CD14-positive monocyte (primary cell): Measurements from ENCODE around the gene MBIP. TPM values are rescaled to one million over a fixed set of nuclear protein-coding genes. Genes with fewer than 3 reads are reported as not detected.

ENCODE experiments used
- DNase-seq, 3 donors: peaks; one replicate each; pipeline ENCODE4 v3.0.0-alpha.2; 2011 to 2022
- H2AFZ ChIP-seq: 2 replicates; pipeline ENCODE4 v1.6.0; 2012; ENCODE audit warnings: mild to moderate bottlenecking, low read depth, low read length, inconsistent platforms; ENCODE audit not compliant: insufficient read depth, poor library complexity, severe bottlenecking
- H3K27ac ChIP-seq, 2 donors: 1 replicate in 1 of 2; 2 replicates in 1 of 2; pipeline ENCODE4 v1.5.1; 2012 to 2013; ENCODE audit warnings: low read length in 2 of 2, control low read depth in 1 of 2, inconsistent platforms in 1 of 2, low read depth in 1 of 2, mild to moderate bottlenecking in 1 of 2
- H3K27me3 ChIP-seq, 2 donors: one replicate each; pipeline versions ENCODE4 v1.6.0 to v1.6.1; 2011 to 2013; ENCODE audit warnings: low read length in 2 of 2; ENCODE audit not compliant: control insufficient read depth in 2 of 2, insufficient read depth in 2 of 2
- H3K36me3 ChIP-seq, 2 donors: replicated peaks in 1 of 2; 1 replicate in 1 of 2; 2 replicates in 1 of 2; pipeline versions ENCODE4 v1.5.1 to v1.6.1; 2012 to 2013; ENCODE audit warnings: low read length in 2 of 2, control low read depth in 1 of 2, inconsistent platforms in 1 of 2, mild to moderate bottlenecking in 1 of 2; ENCODE audit not compliant: insufficient read depth in 2 of 2, control insufficient read depth in 1 of 2
- H3K4me1 ChIP-seq, 2 donors: 1 replicate in 1 of 2; 2 replicates in 1 of 2; pipeline versions ENCODE4 v1.5.1 to v1.6.1; 2012 to 2013; ENCODE audit warnings: low read length in 2 of 2, control low read depth in 1 of 2, inconsistent platforms in 1 of 2, mild to moderate bottlenecking in 1 of 2, moderate library complexity in 1 of 2; ENCODE audit not compliant: insufficient read depth in 2 of 2, control insufficient read depth in 1 of 2
- H3K4me2 ChIP-seq: replicated peaks from 2 replicates; pipeline ENCODE3; 2012; ENCODE audit warnings: low read length, moderate library complexity, mild to moderate bottlenecking; ENCODE audit not compliant: poor library complexity, severe bottlenecking; ENCODE audit errors: extremely low read depth
- H3K4me3 ChIP-seq, 3 experiments: fragments of 200-600 bp in 1 of 3; sonication (generic) in 1 of 3; replicated peaks in 1 of 3; 1 replicate in 2 of 3; 2 replicates in 1 of 3; pipeline ENCODE4 v1.5.1; 2011 to 2013; ENCODE audit warnings: low read length in 3 of 3, mild to moderate bottlenecking in 3 of 3, control low read depth in 2 of 3, low read depth in 2 of 3, inconsistent platforms in 1 of 3, moderate library complexity in 1 of 3
- H3K79me2 ChIP-seq: 2 replicates; pipeline ENCODE4 v1.6.0; 2012; ENCODE audit warnings: mild to moderate bottlenecking, control low read depth, inconsistent platforms, low read length, moderate library complexity; ENCODE audit not compliant: insufficient read depth
- H3K9ac ChIP-seq: 2 replicates; pipeline ENCODE4 v1.6.0; 2017; ENCODE audit warnings: low read length, mild to moderate bottlenecking; ENCODE audit not compliant: insufficient read depth, poor library complexity, severe bottlenecking
- H3K9me3 ChIP-seq, 2 donors: replicated peaks in 1 of 2; 1 replicate in 1 of 2; 2 replicates in 1 of 2; pipeline versions ENCODE4 v1.5.1 to v1.6.1; 2012 to 2013; ENCODE audit warnings: low read length in 2 of 2, control low read depth in 1 of 2; ENCODE audit not compliant: control insufficient read depth in 1 of 2, insufficient read depth in 1 of 2
- H4K20me1 ChIP-seq: 2 replicates; pipeline ENCODE4 v1.6.0; 2012; ENCODE audit warnings: mild to moderate bottlenecking, low read length, control low read depth, moderate library complexity; ENCODE audit not compliant: insufficient read depth
- H3K27ac Mint-ChIP-seq, 7 donors: one replicate each; pipeline ENCODE4 v1.8.0; 2020; ENCODE audit warnings: mild to moderate bottlenecking in 7 of 7, mixed read lengths in 7 of 7, moderate library complexity in 6 of 7, inconsistent platforms in 2 of 7
- H3K27me3 Mint-ChIP-seq, 3 donors: one replicate each; pipeline ENCODE4 v1.8.0; 2021 to 2022; ENCODE audit warnings: low read depth in 3 of 3, mild to moderate bottlenecking in 3 of 3, mixed read lengths in 3 of 3, moderate library complexity in 3 of 3, inconsistent platforms in 1 of 3
- H3K36me3 Mint-ChIP-seq, 2 donors: one replicate each; pipeline ENCODE4 v1.8.0; 2020; ENCODE audit warnings: mixed read lengths in 2 of 2, inconsistent platforms in 1 of 2, mild to moderate bottlenecking in 1 of 2
- H3K4me1 Mint-ChIP-seq: one replicate; pipeline ENCODE4 v1.8.0; 2020; ENCODE audit warnings: mild to moderate bottlenecking, mixed read lengths
- H3K4me3 Mint-ChIP-seq, 2 donors: one replicate each; pipeline ENCODE4 v1.8.0; 2020; ENCODE audit warnings: mild to moderate bottlenecking in 2 of 2, mixed read lengths in 2 of 2, moderate library complexity in 1 of 2
- H3K9me3 Mint-ChIP-seq, 7 donors: one replicate each; pipeline ENCODE4 v1.8.0; 2020 to 2022; ENCODE audit warnings: mixed read lengths in 7 of 7, mild to moderate bottlenecking in 6 of 7, moderate library complexity in 6 of 7, inconsistent platforms in 2 of 7
- WGBS: methylation state at CpG from one replicate; pipeline ENCODE4 v1.1.5; 2013; ENCODE audit warnings: missing lambda C conversion rate; ENCODE audit not compliant: insufficient coverage; 5-methylcytosine and 5-hydroxymethylcytosine counted together
- intact Hi-C, 2 donors: fragments of 100-400 bp; cut with micrococcal nuclease; formaldehyde crosslinking; loops; one replicate each; pipeline versions ENCODE4 v1.15.0 to v1.15.1; 2023
- polyA plus RNA-seq, 3 donors: library from polyadenylated mRNA; depleted of rRNA in 1 of 3; unstranded in 2 of 3; stranded (reverse) in 1 of 3; fragments of 300-500 nt in 2 of 3; fragments of >200 nt in 1 of 3; fragmentation: Illumina TruSeq in 2 of 3; gene quantifications; 1 replicate in 2 of 3; 2 replicates in 1 of 3; pipeline ENCODE4 v1.2.3, GENCODE V29; 2012 to 2021
- TF ChIP-seq, protein P1 (sequence below): fragments of 200-600 bp; IDR thresholded peaks from one replicate; pipeline ENCODE4 v1.8.0; 2022; ENCODE audit warnings: antibody characterized with exemption, mild to moderate bottlenecking

Gene MBIP
- polyA plus RNA-seq, 3 donors, result 6.6 to 9.1 (median 8.0) TPM

DNA sequence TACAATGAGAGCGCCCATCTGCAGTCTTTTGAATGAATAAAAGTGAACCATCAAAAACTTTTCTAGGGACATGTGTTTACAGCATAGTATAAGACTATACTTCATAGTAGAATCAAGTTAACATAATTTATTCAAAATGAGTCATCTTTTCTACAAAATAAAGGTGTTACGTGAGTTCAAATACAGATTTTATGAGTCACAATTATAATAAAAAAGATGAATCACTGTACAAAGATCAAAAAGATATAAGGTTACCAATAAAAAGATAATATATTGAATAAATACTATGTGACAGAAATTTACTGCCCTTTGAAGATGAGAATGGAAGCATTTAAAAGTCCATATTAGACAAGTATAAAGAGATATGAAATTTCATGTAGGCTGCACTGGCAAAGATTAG is 2.8 kb downstream of the MBIP start:
- peaks cover 13% of the 10 kb centered on the region for H3K4me1 Mint-ChIP-seq
- Histone ChIP-seq H3K27ac (no peak overlapping the region), H3K9ac (no peak overlapping the region), H3K4me3 (no peak overlapping the region), H2AFZ (no peak overlapping the region), H3K9me3 (no peaks in the 10 kb centered on the region), H3K4me2 (no peak overlapping the region), H3K4me1 (peaks cover 11 to 17% of the 10 kb centered on the region in 2 donors), H3K36me3 (peaks cover 7 to 14% of the 10 kb centered on the region in 2 donors), H3K79me2 (peaks cover 33% of the 10 kb centered on the region), H3K27me3 (peaks cover 7 to 11% of the 10 kb centered on the region in 2 donors), H4K20me1 (no peaks in the 10 kb centered on the region)
- H3K36me3 Mint-ChIP-seq, result peaks cover 9% of the 10 kb centered on the region in 2 donors
- DNase-seq, result no peak
- H3K4me3 Mint-ChIP-seq, result no peak overlapping the region
- no CpG with 5 or more reads among the region's 2 CpGs for WGBS
- TF ChIP-seq, protein P1, sequence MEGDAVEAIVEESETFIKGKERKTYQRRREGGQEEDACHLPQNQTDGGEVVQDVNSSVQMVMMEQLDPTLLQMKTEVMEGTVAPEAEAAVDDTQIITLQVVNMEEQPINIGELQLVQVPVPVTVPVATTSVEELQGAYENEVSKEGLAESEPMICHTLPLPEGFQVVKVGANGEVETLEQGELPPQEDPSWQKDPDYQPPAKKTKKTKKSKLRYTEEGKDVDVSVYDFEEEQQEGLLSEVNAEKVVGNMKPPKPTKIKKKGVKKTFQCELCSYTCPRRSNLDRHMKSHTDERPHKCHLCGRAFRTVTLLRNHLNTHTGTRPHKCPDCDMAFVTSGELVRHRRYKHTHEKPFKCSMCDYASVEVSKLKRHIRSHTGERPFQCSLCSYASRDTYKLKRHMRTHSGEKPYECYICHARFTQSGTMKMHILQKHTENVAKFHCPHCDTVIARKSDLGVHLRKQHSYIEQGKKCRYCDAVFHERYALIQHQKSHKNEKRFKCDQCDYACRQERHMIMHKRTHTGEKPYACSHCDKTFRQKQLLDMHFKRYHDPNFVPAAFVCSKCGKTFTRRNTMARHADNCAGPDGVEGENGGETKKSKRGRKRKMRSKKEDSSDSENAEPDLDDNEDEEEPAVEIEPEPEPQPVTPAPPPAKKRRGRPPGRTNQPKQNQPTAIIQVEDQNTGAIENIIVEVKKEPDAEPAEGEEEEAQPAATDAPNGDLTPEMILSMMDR, result no peak
- intact Hi-C loops, result no loop called here
- H3K27me3 Mint-ChIP-seq, result peaks cover 3 to 8% (median 5%) of the 10 kb centered on the region in 3 donors
- no peak overlapping the region for H3K27ac Mint-ChIP-seq
- peaks cover 0 to 4% (median 3%) of the 10 kb centered on the region in 7 donors for H3K9me3 Mint-ChIP-seq

DNA sequence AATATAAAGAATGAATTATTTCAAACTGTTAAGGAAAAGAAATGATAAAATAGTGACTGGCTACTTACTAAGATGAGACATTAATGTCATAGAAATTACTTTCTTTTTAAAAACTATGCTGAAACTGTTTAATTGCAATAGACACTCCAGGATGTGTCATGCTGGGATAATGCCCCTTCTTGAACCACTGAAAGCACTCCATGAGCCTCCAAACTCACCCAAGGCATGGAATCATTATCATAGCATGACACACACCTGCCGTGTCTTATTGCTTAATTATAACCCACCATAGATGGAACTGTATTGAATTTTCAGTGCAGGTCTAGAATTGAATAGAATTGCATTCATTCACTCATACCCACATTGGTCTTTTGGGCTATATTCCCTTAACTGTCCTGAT is 4.3 kb downstream of the MBIP start:
- Histone ChIP-seq H3K9me3 (no peaks in the 10 kb centered on the region), H3K4me3 (no peak overlapping the region), H3K4me1 (peaks cover 11 to 17% of the 10 kb centered on the region in 2 donors), H3K27ac (no peak overlapping the region), H3K27me3 (no peaks in the 10 kb centered on the region), H2AFZ (no peak overlapping the region), H3K4me2 (no peak overlapping the region), H3K79me2 (peaks cover 33% of the 10 kb centered on the region), H3K36me3 (peaks cover 14 to 21% of the 10 kb centered on the region in 2 donors), H3K9ac (no peak overlapping the region), H4K20me1 (no peaks in the 10 kb centered on the region)
- peaks cover 14 to 15% of the 10 kb centered on the region in 2 donors for H3K36me3 Mint-ChIP-seq
- DNase-seq, result no peak
- intact Hi-C loops, result no loop called here
- H3K9me3 Mint-ChIP-seq, result peaks cover 0 to 4% (median 3%) of the 10 kb centered on the region in 7 donors
- H3K4me3 Mint-ChIP-seq, result no peak overlapping the region
- WGBS, result no CpG with 5 or more reads among the region's 1 CpG
- peaks cover 13% of the 10 kb centered on the region for H3K4me1 Mint-ChIP-seq
- TF ChIP-seq, protein P1, result no peak
- H3K27me3 Mint-ChIP-seq, result peaks cover 0 to 3% (median 0%) of the 10 kb centered on the region in 3 donors
- no peak overlapping the region for H3K27ac Mint-ChIP-seq
